ENCODE results near the gene DOLK.
A peak's percentile ranks its signal among the peaks of the same experiment; 100 is the strongest.

Gene DOLK

GRCh38 chr9:128940946-128941755 is 6.3 kb downstream of the DOLK start:
- Mint-ChIP-seq H3K36me3 (peaks cover 2% of the 10 kb centered on the region), H3K27me3 (no peaks in the 10 kb centered on the region), H3K4me1 (ENCODE audit: low read depth) (peaks cover 8% of the 10 kb centered on the region), H3K27ac (no peak overlapping the region), H3K9me3 (ENCODE audit: low read depth) (no peaks in the 10 kb centered on the region), H3K4me3 (no peak overlapping the region)

GRCh38 chr9:128940271-128940921 is 7.0 kb downstream of the DOLK start:
- Mint-ChIP-seq H3K27me3 (no peaks in the 10 kb centered on the region), H3K9me3 (ENCODE audit: low read depth) (no peaks in the 10 kb centered on the region), H3K27ac (no peak overlapping the region), H3K4me3 (no peak overlapping the region), H3K36me3 (no peaks in the 10 kb centered on the region), H3K4me1 (ENCODE audit: low read depth) (peaks cover under 1% of the 10 kb centered on the region)

GRCh38 chr9:128937310-128938165 is 9.9 kb downstream of the DOLK start:
- Mint-ChIP-seq H3K4me3 (no peak overlapping the region), H3K9me3 (ENCODE audit: low read depth) (no peaks in the 10 kb centered on the region), H3K4me1 (ENCODE audit: low read depth) (no peaks in the 10 kb centered on the region), H3K27me3 (no peaks in the 10 kb centered on the region), H3K27ac (no peak overlapping the region), H3K36me3 (no peaks in the 10 kb centered on the region)

- no peak overlapping the region for H3K27ac Mint-ChIP-seq
- H3K4me3 Mint-ChIP-seq: no peak overlapping the region
- H3K4me1 Mint-ChIP-seq (ENCODE audit: low read depth): no peaks in the 10 kb centered on the region
- no peaks in the 10 kb centered on the region for H3K9me3 Mint-ChIP-seq (ENCODE audit: low read depth)
- H3K27me3 Mint-ChIP-seq: no peaks in the 10 kb centered on the region
- H3K36me3 Mint-ChIP-seq: no peaks in the 10 kb centered on the region
Observed at GRCh38 chr9:128936171-128936865, 11.1 kb downstream of the DOLK start.

GRCh38 chr9:128933731-128934130 is 13.7 kb downstream of the DOLK start:
- H3K4me1 Mint-ChIP-seq (ENCODE audit: low read depth): no peaks in the 10 kb centered on the region
- no peak overlapping the region for H3K27ac Mint-ChIP-seq
- no peak overlapping the region for H3K4me3 Mint-ChIP-seq
- no peaks in the 10 kb centered on the region for H3K27me3 Mint-ChIP-seq
- no peaks in the 10 kb centered on the region for H3K9me3 Mint-ChIP-seq (ENCODE audit: low read depth)
- H3K36me3 Mint-ChIP-seq: no peaks in the 10 kb centered on the region

GRCh38 chr9:128929560-128929959 is 17.8 kb downstream of the DOLK start:
- Mint-ChIP-seq H3K4me1 (ENCODE audit: low read depth) (peaks cover 5% of the 10 kb centered on the region), H3K27ac (no peak overlapping the region), H3K27me3 (no peaks in the 10 kb centered on the region), H3K4me3 (no peak overlapping the region), H3K36me3 (peaks cover 3% of the 10 kb centered on the region), H3K9me3 (ENCODE audit: low read depth) (no peaks in the 10 kb centered on the region)

- Mint-ChIP-seq H3K4me3 (no peak overlapping the region), H3K9me3 (ENCODE audit: low read depth) (no peaks in the 10 kb centered on the region), H3K4me1 (ENCODE audit: low read depth) (peaks cover 5% of the 10 kb centered on the region), H3K27me3 (no peaks in the 10 kb centered on the region), H3K27ac (no peak overlapping the region), H3K36me3 (peaks cover 3% of the 10 kb centered on the region)
Observed at GRCh38 chr9:128928624-128929023, 18.8 kb downstream of the DOLK start.

GRCh38 chr9:128927731-128928411 is 19.5 kb downstream of the DOLK start:
- Mint-ChIP-seq H3K9me3 (ENCODE audit: low read depth) (no peaks in the 10 kb centered on the region), H3K36me3 (peaks cover 3% of the 10 kb centered on the region), H3K27ac (no peak overlapping the region), H3K4me3 (no peak overlapping the region), H3K27me3 (no peaks in the 10 kb centered on the region), H3K4me1 (ENCODE audit: low read depth) (peaks cover 9% of the 10 kb centered on the region)

- Mint-ChIP-seq H3K27me3 (no peaks in the 10 kb centered on the region), H3K27ac (peak overlapping the region; percentile 34), H3K36me3 (peaks cover 3% of the 10 kb centered on the region), H3K9me3 (ENCODE audit: low read depth) (no peaks in the 10 kb centered on the region), H3K4me3 (peak overlapping the region; percentile 59), H3K4me1 (ENCODE audit: low read depth) (peaks cover 18% of the 10 kb centered on the region)
Observed at GRCh38 chr9:128923493-128923883, 23.9 kb downstream of the DOLK start.

GRCh38 chr9:128921881-128922763 is 25.3 kb downstream of the DOLK start:
- H3K4me1 Mint-ChIP-seq (ENCODE audit: low read depth): peaks cover 14% of the 10 kb centered on the region
- H3K27me3 Mint-ChIP-seq: no peaks in the 10 kb centered on the region
- H3K9me3 Mint-ChIP-seq (ENCODE audit: low read depth): no peaks in the 10 kb centered on the region
- H3K27ac Mint-ChIP-seq: no peak overlapping the region
- no peaks in the 10 kb centered on the region for H3K36me3 Mint-ChIP-seq
- H3K4me3 Mint-ChIP-seq: peak overlapping the region; percentile 71

GRCh38 chr9:128920381-128921058 is 26.9 kb downstream of the DOLK start, which contains the start of gene PHYHD1:
Gene PHYHD1, plus strand, starts transcription at chr9:128920982. Its CDS starts 1,342 bp downstream, at chr9:128922324.
- Mint-ChIP-seq H3K4me3 (peak within 1 kb of the TSS; percentile 71), H3K9me3 (ENCODE audit: low read depth) (no peaks in the 10 kb centered on the region), H3K4me1 (ENCODE audit: low read depth) (peaks cover 12% of the 10 kb centered on the region), H3K27me3 (no peaks in the 10 kb centered on the region), H3K27ac (peak within 1 kb of the TSS; percentile 58), H3K36me3 (no peaks in the 10 kb centered on the region)

- no peaks in the 10 kb centered on the region for H3K9me3 Mint-ChIP-seq (ENCODE audit: low read depth)
- no peaks in the 10 kb centered on the region for H3K36me3 Mint-ChIP-seq
- no peak overlapping the region for H3K27ac Mint-ChIP-seq
- no peak overlapping the region for H3K4me3 Mint-ChIP-seq
- H3K4me1 Mint-ChIP-seq (ENCODE audit: low read depth): peaks cover 15% of the 10 kb centered on the region
- H3K27me3 Mint-ChIP-seq: no peaks in the 10 kb centered on the region
Observed at GRCh38 chr9:128919402-128920089, 27.9 kb downstream of the DOLK start.
